ENCODE measurements around the gene PIF1. TPM values are rescaled to one million over a fixed set of nuclear protein-coding genes. Genes with fewer than 3 reads are reported as not detected.
A peak's percentile ranks its signal among the peaks of the same experiment; 100 is the strongest.

PIF1 gene
- total RNA-seq, 1 donor from 2014 or later, result 6.6 TPM

DNA sequence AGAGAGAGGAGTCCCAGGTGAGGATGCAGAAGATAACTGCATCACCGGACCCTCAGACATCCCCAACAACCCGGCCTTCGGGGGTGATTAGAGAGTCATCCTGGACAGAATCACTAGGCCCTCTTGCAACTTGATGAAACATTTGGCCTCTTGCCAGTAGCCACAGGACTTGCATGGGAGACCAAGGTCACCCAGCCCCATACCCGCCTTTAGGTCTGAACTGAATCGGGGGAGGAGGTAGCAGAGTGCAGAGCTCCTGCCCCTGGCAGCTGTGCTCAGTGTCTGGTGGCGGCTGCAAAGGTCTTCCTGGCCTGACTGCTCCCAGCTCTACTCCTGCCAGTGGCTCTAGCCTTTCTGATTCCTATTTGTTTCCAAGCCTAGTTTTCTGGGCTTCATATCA is 12.4 kb downstream of the PIF1 start:
- no peak for DNase-seq (ENCODE audit: extremely low spot score in 2 of 2)
- Histone ChIP-seq H3K27me3 (no peaks in the 10 kb centered on the region), H3K4me3 (no peak overlapping the region), H3K27ac (no peak overlapping the region), H3K9me3 (no peaks in the 10 kb centered on the region), H3K4me1 (peaks cover 5% of the 10 kb centered on the region), H3K36me3 (no peaks in the 10 kb centered on the region)
- TF ChIP-seq POLR2AphosphoS5 (IDR thresholded peaks at IDR 0.05; ENCODE audit: insufficient read depth in 1 of 2, low read depth in 1 of 2), result no peak
- TF ChIP-seq, protein P1, sequence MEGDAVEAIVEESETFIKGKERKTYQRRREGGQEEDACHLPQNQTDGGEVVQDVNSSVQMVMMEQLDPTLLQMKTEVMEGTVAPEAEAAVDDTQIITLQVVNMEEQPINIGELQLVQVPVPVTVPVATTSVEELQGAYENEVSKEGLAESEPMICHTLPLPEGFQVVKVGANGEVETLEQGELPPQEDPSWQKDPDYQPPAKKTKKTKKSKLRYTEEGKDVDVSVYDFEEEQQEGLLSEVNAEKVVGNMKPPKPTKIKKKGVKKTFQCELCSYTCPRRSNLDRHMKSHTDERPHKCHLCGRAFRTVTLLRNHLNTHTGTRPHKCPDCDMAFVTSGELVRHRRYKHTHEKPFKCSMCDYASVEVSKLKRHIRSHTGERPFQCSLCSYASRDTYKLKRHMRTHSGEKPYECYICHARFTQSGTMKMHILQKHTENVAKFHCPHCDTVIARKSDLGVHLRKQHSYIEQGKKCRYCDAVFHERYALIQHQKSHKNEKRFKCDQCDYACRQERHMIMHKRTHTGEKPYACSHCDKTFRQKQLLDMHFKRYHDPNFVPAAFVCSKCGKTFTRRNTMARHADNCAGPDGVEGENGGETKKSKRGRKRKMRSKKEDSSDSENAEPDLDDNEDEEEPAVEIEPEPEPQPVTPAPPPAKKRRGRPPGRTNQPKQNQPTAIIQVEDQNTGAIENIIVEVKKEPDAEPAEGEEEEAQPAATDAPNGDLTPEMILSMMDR (IDR thresholded peaks at IDR 0.05), result no peak
- TF ChIP-seq POLR2A (IDR thresholded peaks at IDR 0.05), result no peak
- intact Hi-C loops (cut with DNase I), result no loop called here

DNA sequence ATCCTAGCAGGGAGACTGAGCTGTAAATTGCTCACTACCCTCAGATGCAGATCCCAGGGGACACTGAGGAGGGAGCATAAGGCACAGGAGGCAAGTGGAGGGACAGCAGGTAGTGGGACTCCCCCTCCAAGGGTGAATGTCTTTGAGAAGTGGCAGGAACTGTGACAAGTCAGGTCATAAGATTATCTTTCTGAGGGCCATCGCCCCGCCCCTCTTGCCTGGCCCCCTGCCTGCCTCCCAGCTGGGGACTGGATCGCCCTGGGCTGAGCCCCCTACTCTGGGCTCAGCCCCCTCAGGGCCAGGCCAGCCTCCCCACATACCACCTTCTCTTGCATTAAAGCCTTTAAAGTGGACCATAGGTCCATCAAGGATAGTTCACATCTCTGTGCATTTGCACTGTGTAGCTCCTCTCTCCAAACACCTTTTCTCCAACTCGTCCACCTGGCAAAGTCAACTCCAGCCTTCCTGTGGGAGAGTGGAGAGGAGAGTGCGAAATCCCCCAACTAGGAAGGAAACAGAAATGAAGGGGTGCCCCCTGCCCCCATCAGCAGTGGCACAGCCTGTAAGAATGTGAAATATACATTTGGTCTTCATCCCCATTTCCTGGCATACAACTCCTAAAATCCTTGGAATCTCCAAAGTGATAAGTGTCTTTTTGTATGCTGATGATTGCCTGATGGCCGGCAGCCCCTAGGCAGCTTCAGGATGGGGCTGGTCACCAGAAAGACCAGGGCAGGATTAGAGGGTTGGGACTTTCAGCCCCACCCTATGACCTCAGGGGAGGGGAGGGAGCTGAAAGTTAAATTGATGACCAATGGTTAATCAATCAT is 14.7 kb downstream of the PIF1 start:
- no peaks in the 10 kb centered on the region for H3K9me3 ChIP-seq
- H3K4me3 ChIP-seq, result no peak overlapping the region
- no peaks in the 10 kb centered on the region for H3K36me3 ChIP-seq
- no peaks in the 10 kb centered on the region for H3K27me3 ChIP-seq
- TF ChIP-seq POLR2A (IDR thresholded peaks at IDR 0.05) (no peak), POLR2AphosphoS5 (IDR thresholded peaks at IDR 0.05; ENCODE audit: insufficient read depth in 1 of 2, low read depth in 1 of 2) (no peak)
- TF ChIP-seq, protein P1 (IDR thresholded peaks at IDR 0.05), result no peak
- no peak for DNase-seq (ENCODE audit: extremely low spot score in 2 of 2)
- H3K27ac ChIP-seq, result no peak overlapping the region
- H3K4me1 ChIP-seq, result peaks cover 5% of the 10 kb centered on the region
- intact Hi-C loops (cut with DNase I), result no loop called here

DNA sequence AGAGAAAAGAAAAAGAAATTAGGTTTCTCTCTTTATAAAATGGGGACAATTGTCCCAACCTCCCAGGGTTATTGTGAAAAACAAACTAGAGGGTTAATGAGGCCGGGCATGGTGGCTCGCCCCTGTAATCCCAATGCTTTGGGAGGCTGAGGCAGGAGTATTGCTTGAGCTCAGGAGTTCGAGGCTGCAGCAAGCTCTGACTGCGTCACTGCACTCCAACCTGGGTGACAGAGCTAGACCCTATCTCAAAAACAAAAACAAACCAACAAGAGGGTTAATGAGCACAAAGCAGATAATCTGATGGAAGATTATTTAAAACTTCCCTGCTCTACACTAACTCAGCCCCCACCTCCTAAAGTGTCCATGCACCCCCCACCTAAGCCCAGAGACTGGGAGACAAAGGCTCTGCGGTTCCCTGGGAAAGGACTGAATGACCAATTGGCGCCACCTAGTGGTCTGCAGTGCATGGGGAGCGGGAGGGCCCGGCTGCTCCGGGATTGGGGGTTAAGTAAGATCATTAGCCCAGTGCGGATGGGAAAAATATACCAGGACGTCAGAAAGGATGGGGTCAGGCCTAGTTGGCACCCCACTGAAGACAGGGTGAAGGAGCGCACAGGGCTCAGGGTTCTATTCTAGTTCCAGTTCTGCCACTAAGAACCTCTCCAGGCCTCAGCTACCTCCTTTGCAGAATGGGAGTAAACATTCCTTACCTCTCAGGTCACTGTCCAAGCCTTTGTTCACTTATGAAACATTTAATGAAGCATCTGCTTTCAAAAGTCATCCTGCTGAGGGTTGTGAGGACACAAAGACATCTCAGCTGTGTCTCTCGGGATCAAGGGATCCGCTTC is 15.6 kb downstream of the PIF1 start:
- DNase-seq (ENCODE audit: extremely low spot score in 2 of 2), result no peak
- intact Hi-C loops (cut with DNase I), result loop anchor here (2.0 to 5.0 kb wide), 2 partner anchors 63 to 75 kb away; no protein-coding TSS in a partner anchor

DNA sequence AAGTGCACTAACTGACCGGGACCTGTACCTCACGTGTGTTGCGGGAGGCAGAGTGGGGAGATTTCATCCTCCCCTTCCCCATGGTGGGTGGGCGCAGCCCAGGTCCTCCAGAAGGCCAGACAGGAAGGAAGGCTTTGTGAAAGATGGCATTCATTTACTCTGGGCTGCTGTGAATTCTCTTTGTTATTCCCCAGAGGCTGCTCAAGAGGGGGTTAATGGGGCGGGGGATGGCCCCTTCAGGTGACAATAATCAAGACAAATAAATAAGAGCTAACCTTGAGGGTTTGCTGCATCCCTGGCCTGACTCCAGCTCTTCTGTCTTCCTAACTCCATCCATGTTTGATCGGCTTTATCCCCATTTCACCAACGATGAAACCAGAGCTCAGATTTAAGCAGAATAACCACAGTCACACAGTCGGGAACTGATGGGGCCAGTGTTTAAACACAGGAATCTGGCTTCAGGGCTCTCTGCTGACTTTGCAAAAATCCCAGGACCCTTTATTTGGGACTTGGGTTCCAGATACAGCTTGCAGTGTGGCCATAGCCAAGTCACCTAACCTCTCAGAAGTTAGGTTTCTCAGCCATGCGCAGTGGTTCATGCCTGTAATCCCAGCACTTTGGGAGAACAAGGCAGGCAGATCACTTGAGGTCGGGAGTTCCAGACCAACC is 16.5 kb downstream of the PIF1 start:
- Histone ChIP-seq H3K27ac (no peak overlapping the region), H3K4me3 (no peak overlapping the region), H3K4me1 (peaks cover 5% of the 10 kb centered on the region), H3K9me3 (no peaks in the 10 kb centered on the region), H3K36me3 (no peaks in the 10 kb centered on the region), H3K27me3 (no peaks in the 10 kb centered on the region)
- TF ChIP-seq POLR2AphosphoS5 (IDR thresholded peaks at IDR 0.05; ENCODE audit: insufficient read depth in 1 of 2, low read depth in 1 of 2) (no peak), POLR2A (IDR thresholded peaks at IDR 0.05) (no peak)
- TF ChIP-seq, protein P1 (IDR thresholded peaks at IDR 0.05), result no peak
- intact Hi-C loops (cut with DNase I), result loop anchor here (2.0 to 5.0 kb wide), 2 partner anchors 62 to 74 kb away; no protein-coding TSS in a partner anchor
- DNase-seq (ENCODE audit: extremely low spot score in 2 of 2), result no peak

More for the DNA sequence above, 15.6 kb downstream of the PIF1 start:
- Histone ChIP-seq H3K9me3 (no peaks in the 10 kb centered on the region), H3K36me3 (no peaks in the 10 kb centered on the region), H3K4me3 (no peak overlapping the region), H3K27ac (no peak overlapping the region), H3K4me1 (peaks cover 5% of the 10 kb centered on the region), H3K27me3 (no peaks in the 10 kb centered on the region)
- TF ChIP-seq POLR2AphosphoS5 (IDR thresholded peaks at IDR 0.05; ENCODE audit: insufficient read depth in 1 of 2, low read depth in 1 of 2), result peak in 1 of 2 donors; percentile 37
- no peak for TF ChIP-seq POLR2A (IDR thresholded peaks at IDR 0.05)
- TF ChIP-seq, protein P1 (IDR thresholded peaks at IDR 0.05), result peak; percentile 79 to 89 (median 80)

Data from vagina (tissue), 2 donors.